Effector memory CD8-positive, alpha-beta T cell (primary cell): ENCODE data around the gene TOP2B.

ENCODE experiments used
- ATAC-seq: fragments of 150-1000 bp; cut with Tn5 transposase; replicated peaks from 2 replicates; pipeline ENCODE4 v1.10.0; 2021; ENCODE audit warnings: mild to moderate bottlenecking, moderate library complexity
- DNase-seq, 3 experiments: peaks; one replicate each; pipeline ENCODE4 v3.0.0; 2021
- H3K27ac Mint-ChIP-seq, 2 donors: one replicate each; pipeline ENCODE4 v1.8.0; 2022; ENCODE audit warnings: mild to moderate bottlenecking in 2 of 2, mixed read lengths in 2 of 2, moderate library complexity in 2 of 2
- H3K27me3 Mint-ChIP-seq, 2 donors: one replicate each; pipeline ENCODE4 v1.8.0; 2022; ENCODE audit warnings: mixed read lengths in 2 of 2
- H3K36me3 Mint-ChIP-seq: one replicate; pipeline ENCODE4 v1.8.0; 2022; ENCODE audit warnings: mild to moderate bottlenecking, moderate library complexity, mixed read lengths; ENCODE audit not compliant: insufficient read depth
- H3K4me1 Mint-ChIP-seq, 2 donors: one replicate each; pipeline ENCODE4 v1.8.0; 2022; ENCODE audit warnings: low read depth in 2 of 2, mixed read lengths in 2 of 2
- H3K4me3 Mint-ChIP-seq, 2 donors: one replicate each; pipeline ENCODE4 v1.8.0; 2022; ENCODE audit warnings: mild to moderate bottlenecking in 2 of 2, mixed read lengths in 2 of 2, moderate library complexity in 2 of 2
- H3K9me3 Mint-ChIP-seq, 2 donors: one replicate each; pipeline ENCODE4 v1.8.0; 2022; ENCODE audit warnings: mixed read lengths in 2 of 2

Gene TOP2B

GRCh38 chr3:25631989-25632388 is 32.7 kb downstream of the TOP2B start:
- DNase-seq (no peak), ATAC-seq (no peak)
- no peaks in the 10 kb centered on the region for H3K9me3 Mint-ChIP-seq
- no peaks in the 10 kb centered on the region for H3K27me3 Mint-ChIP-seq
- no peak overlapping the region for H3K4me3 Mint-ChIP-seq
- peak overlapping the region in 1 of 2 donors; percentile 26 for H3K27ac Mint-ChIP-seq
- peaks cover 85% of the 10 kb centered on the region for H3K36me3 Mint-ChIP-seq
- H3K4me1 Mint-ChIP-seq, result peaks cover 7 to 15% of the 10 kb centered on the region in 2 donors

DNA sequence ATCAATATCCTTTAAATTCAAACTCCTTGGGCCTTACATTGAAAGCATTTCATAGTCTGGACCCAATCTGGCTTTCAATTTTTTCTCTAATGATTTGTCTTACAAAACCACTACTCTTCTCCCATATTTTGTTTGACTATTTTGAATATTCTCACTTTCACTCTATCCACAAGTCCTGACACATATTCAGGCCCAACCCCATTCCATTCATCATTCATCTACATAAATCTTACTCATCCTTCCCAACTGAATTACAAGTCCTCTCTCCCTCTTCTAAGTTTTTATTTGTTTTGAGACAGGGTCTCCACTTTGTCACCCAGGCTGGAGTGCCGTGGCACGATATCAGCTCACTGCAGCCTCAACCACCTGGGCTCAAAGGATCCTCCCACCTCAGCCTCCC is 43.6 kb downstream of the TOP2B start:
- H3K4me3 Mint-ChIP-seq, result no peak overlapping the region
- no peaks in the 10 kb centered on the region for H3K27me3 Mint-ChIP-seq
- H3K27ac Mint-ChIP-seq, result peak overlapping the region in 1 of 2 donors; percentile 50
- H3K4me1 Mint-ChIP-seq, result peaks cover 0 to 5% of the 10 kb centered on the region in 2 donors
- DNase-seq, result no peak
- no peaks in the 10 kb centered on the region for H3K9me3 Mint-ChIP-seq
- H3K36me3 Mint-ChIP-seq, result peaks cover 71% of the 10 kb centered on the region
- no peak for ATAC-seq

DNA sequence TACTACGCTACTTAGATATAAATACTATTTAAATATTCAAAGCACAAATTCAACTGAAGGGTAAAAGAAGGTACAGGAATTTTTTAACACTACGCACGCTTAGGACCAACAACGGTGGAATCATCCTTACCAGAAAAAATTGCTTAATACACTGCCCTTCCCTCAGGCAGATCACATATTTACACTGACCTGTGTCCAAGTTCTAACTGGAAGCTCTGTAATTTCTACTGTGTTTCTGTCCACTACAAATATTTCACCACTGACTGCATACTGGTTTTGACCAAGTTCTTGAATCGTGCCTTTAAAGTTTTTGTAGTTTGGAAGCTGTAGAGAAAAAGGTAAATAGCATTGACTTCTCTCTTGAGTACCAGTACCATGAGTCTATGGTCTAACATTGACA is 44.2 kb downstream of the TOP2B start:
- peak overlapping the region in 1 of 2 donors; percentile 50 for H3K27ac Mint-ChIP-seq
- H3K4me3 Mint-ChIP-seq, result no peak overlapping the region
- H3K9me3 Mint-ChIP-seq, result no peaks in the 10 kb centered on the region
- peaks cover 0 to 5% of the 10 kb centered on the region in 2 donors for H3K4me1 Mint-ChIP-seq
- ATAC-seq, result no peak
- no peaks in the 10 kb centered on the region for H3K27me3 Mint-ChIP-seq
- H3K36me3 Mint-ChIP-seq, result peaks cover 65% of the 10 kb centered on the region
- no peak for DNase-seq

GRCh38 chr3:25619382-25619781 is 45.3 kb downstream of the TOP2B start:
- peak overlapping the region in 1 of 2 donors; percentile 50 for H3K27ac Mint-ChIP-seq
- H3K27me3 Mint-ChIP-seq, result no peaks in the 10 kb centered on the region
- no peaks in the 10 kb centered on the region for H3K9me3 Mint-ChIP-seq
- no peak overlapping the region for H3K4me3 Mint-ChIP-seq
- peaks cover 63% of the 10 kb centered on the region for H3K36me3 Mint-ChIP-seq
- ATAC-seq (no peak), DNase-seq (no peak)
- peaks cover 0 to 5% of the 10 kb centered on the region in 2 donors for H3K4me1 Mint-ChIP-seq

GRCh38 chr3:25618028-25618427 is 46.7 kb downstream of the TOP2B start:
- H3K27me3 Mint-ChIP-seq, result no peaks in the 10 kb centered on the region
- peaks cover 0 to 5% of the 10 kb centered on the region in 2 donors for H3K4me1 Mint-ChIP-seq
- no peaks in the 10 kb centered on the region for H3K9me3 Mint-ChIP-seq
- DNase-seq, result no peak
- peaks cover 61% of the 10 kb centered on the region for H3K36me3 Mint-ChIP-seq
- peak overlapping the region in 1 of 2 donors; percentile 50 for H3K27ac Mint-ChIP-seq
- no peak overlapping the region for H3K4me3 Mint-ChIP-seq
- no peak for ATAC-seq

GRCh38 chr3:25611193-25611592 is 53.5 kb downstream of the TOP2B start:
- peaks cover 79% of the 10 kb centered on the region for H3K36me3 Mint-ChIP-seq

DNA sequence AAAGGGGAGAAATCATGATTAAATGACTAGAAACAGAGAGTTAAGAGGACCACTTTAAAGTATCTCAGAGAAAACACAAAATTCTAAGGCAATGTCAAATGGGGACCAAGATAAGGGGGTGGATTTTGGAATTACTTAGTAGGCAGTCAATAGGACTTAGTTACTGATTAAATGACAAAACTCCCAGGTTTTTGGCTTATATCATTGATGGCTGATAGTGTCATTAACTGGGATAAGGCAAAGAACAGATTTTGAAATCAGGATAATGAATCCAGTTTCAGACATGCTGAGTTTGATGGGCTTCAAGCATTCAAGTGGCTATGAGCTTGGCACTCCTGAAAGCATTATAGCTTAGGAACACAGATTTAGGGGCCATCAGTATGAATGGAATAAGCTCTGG is 53.9 kb downstream of the TOP2B start:
- H3K9me3 Mint-ChIP-seq, result no peaks in the 10 kb centered on the region
- H3K4me3 Mint-ChIP-seq, result no peak overlapping the region
- H3K27me3 Mint-ChIP-seq, result no peaks in the 10 kb centered on the region
- peaks cover 83% of the 10 kb centered on the region for H3K36me3 Mint-ChIP-seq
- ATAC-seq (no peak), DNase-seq (no peak)
- peaks cover 6% of the 10 kb centered on the region in 2 donors for H3K4me1 Mint-ChIP-seq
- H3K27ac Mint-ChIP-seq, result peak overlapping the region in 1 of 2 donors; percentile 76

More at GRCh38 chr3:25611193-25611592, 53.5 kb downstream of the TOP2B start:
- H3K9me3 Mint-ChIP-seq, result no peaks in the 10 kb centered on the region
- H3K27me3 Mint-ChIP-seq, result no peaks in the 10 kb centered on the region
- H3K4me3 Mint-ChIP-seq, result no peak overlapping the region
- H3K27ac Mint-ChIP-seq, result peak overlapping the region in 1 of 2 donors; percentile 76
- no peak for DNase-seq
- no peak for ATAC-seq
- peaks cover 6% of the 10 kb centered on the region in 2 donors for H3K4me1 Mint-ChIP-seq

DNA sequence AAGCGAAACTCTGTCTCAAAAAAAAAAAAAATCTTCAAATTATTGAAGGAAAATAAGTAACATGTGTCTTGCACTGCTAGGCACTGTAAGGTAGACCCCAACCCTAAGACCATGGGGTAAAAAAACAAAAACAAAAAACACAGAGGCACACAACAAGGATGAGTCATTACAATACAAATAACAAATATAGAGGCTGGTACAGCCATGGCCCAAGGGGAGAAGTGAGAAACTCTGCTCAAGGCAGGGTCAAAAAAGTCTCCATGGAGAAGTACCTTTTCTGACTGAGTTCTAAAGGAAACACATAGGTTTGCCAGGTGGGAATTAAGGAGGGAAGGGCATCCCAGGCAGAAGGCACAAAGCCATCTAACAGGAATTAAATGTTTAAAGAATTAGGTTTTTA is 54.5 kb downstream of the TOP2B start:
- H3K27ac Mint-ChIP-seq, result peak overlapping the region; percentile 39 to 76
- no peaks in the 10 kb centered on the region for H3K27me3 Mint-ChIP-seq
- H3K4me1 Mint-ChIP-seq, result peaks cover 6% of the 10 kb centered on the region in 2 donors
- no peak for DNase-seq
- no peak for ATAC-seq
- H3K36me3 Mint-ChIP-seq, result peaks cover 85% of the 10 kb centered on the region
- no peaks in the 10 kb centered on the region for H3K9me3 Mint-ChIP-seq
- H3K4me3 Mint-ChIP-seq, result no peak overlapping the region

GRCh38 chr3:25604107-25604805 is 60.5 kb downstream of the TOP2B start:
- Mint-ChIP-seq H3K9me3 (no peaks in the 10 kb centered on the region), H3K27me3 (no peaks in the 10 kb centered on the region), H3K36me3 (peaks cover 80% of the 10 kb centered on the region), H3K27ac (peak overlapping the region; percentile 7 to 55), H3K4me1 (no peaks in the 10 kb centered on the region), H3K4me3 (no peak overlapping the region)
- DNase-seq (no peak), ATAC-seq (no peak)

DNA sequence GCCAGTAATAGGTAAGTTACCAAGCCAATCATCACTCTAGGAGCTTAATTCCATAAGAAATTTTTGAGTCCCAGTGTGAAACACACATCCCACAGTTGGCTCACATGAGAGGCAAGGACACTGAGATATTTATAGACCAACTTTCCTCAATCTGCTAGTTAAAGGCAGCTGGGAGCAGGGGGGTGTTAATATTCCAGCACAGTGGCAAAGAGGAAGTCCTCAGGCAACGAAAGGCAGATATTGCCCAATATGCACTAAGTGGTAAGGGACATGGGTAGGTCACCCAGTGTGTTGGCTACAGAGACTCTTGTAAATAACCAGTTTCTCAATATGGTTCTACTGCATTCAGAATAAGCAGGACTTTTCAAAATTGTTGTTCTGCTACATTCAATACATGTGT is 61.0 kb downstream of the TOP2B start:
- Mint-ChIP-seq H3K36me3 (peaks cover 83% of the 10 kb centered on the region), H3K27ac (peak overlapping the region; percentile 55 to 71), H3K4me1 (no peaks in the 10 kb centered on the region), H3K27me3 (no peaks in the 10 kb centered on the region), H3K9me3 (no peaks in the 10 kb centered on the region), H3K4me3 (no peak overlapping the region)
- ATAC-seq (no peak), DNase-seq (no peak)

DNA sequence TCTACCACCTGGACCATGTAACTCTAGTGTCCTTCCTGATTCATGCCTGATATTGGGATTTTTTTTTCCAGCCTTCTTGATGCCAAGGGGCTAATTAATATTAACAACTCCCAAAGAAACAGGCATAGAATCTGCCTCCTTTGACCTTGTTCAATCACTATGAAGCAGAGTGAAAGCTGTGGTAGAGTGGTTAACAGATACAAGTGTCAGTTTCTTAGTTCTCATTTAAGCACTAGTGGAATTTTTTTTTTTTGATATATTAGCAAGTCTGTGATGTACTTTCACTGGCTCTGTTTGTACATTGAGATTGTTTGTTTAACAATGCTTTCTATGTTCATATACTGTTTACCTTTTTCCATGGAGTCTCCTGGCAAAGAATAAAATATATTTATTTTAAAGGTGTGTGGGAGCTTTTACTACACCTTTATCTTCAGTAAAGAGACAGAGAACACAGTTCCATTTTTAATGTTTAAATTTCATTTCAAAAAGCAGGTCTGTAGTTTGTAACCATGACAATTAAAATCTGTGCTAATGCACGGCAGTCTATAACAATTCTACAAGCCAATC is 67.1 kb downstream of the TOP2B start:
- Mint-ChIP-seq H3K27me3 (no peaks in the 10 kb centered on the region), H3K9me3 (no peaks in the 10 kb centered on the region), H3K4me1 (peaks cover 0 to 5% of the 10 kb centered on the region in 2 donors), H3K4me3 (no peak overlapping the region), H3K27ac (peak overlapping the region in 1 of 2 donors; percentile 85), H3K36me3 (peaks cover 46% of the 10 kb centered on the region)
- ATAC-seq (no peak), DNase-seq (no peak)

DNA sequence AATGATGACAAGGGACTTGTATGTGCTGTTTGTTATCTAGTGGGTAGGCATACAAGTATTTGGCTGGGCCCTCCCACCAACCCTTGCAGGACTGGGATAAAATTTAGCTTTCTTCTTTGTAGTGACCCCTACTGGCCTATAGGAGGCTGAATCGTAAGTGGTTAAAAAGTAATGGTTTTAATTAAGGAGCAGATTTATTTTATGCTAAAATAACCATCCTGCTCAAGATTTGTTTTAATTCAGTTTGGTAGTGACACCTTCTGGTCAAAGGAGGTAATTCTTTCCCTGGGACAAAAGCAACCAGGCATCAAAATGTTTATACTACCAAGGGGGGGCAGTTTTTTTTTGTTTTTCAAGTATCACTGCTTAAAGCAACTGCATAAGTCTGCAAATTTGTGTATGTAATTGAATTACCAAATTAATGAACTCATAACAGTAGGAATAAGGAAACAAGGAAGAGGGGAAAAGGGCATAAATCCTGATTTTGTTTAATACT is 70.7 kb downstream of the TOP2B start:
- no peaks in the 10 kb centered on the region for H3K27me3 Mint-ChIP-seq
- DNase-seq (peak in 2 of 3 experiments; percentile 11 to 29), ATAC-seq (peak; percentile 57)
- H3K9me3 Mint-ChIP-seq, result no peaks in the 10 kb centered on the region
- H3K36me3 Mint-ChIP-seq, result peaks cover 18% of the 10 kb centered on the region
- H3K4me1 Mint-ChIP-seq, result peaks cover 0 to 5% of the 10 kb centered on the region in 2 donors
- H3K4me3 Mint-ChIP-seq, result no peak overlapping the region
- H3K27ac Mint-ChIP-seq, result peak overlapping the region in 1 of 2 donors; percentile 62

- Mint-ChIP-seq H3K27me3 (no peaks in the 10 kb centered on the region), H3K27ac (peak overlapping the region; percentile 32 to 62), H3K4me3 (no peak overlapping the region), H3K9me3 (no peaks in the 10 kb centered on the region), H3K4me1 (peaks cover 3 to 5% of the 10 kb centered on the region in 2 donors), H3K36me3 (peaks cover 11% of the 10 kb centered on the region)
- DNase-seq, result no peak
- no peak for ATAC-seq
Observed at GRCh38 chr3:25593001-25593400, 71.7 kb downstream of the TOP2B start.

- ATAC-seq (no peak), DNase-seq (no peak)
- H3K27ac Mint-ChIP-seq, result peak overlapping the region; percentile 32 to 62
Observed at GRCh38 chr3:25592510-25592968, 72.2 kb downstream of the TOP2B start.

More at GRCh38 chr3:25592510-25592968, 72.2 kb downstream of the TOP2B start:
- Mint-ChIP-seq H3K9me3 (no peaks in the 10 kb centered on the region), H3K36me3 (peaks cover 7% of the 10 kb centered on the region), H3K4me3 (no peak overlapping the region), H3K27me3 (no peaks in the 10 kb centered on the region), H3K4me1 (peaks cover 3 to 5% of the 10 kb centered on the region in 2 donors)
